ENCODE data around the gene STK36.

STK36 gene

DNA sequence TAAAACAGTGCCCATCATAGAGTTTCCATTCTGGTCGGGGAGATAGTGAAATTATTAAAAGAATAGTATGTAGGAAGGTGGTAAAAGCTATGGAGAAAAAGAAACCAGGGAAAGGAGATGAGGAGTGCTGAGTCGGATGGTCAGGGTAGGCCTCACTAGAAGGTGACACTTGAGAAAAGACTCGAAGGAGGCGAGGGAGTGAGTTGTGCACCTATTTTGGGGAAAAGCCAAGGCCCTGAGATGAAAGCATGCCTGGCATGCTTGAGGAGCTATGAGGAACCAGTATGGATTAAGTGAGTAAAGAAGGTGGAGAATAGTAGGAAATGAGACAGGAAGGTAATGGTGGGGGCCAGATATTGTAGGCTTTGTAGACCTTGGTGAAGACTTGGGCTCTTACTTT lies 31.5 kb downstream of the STK36 start:
- TF ChIP-seq, protein P1, sequence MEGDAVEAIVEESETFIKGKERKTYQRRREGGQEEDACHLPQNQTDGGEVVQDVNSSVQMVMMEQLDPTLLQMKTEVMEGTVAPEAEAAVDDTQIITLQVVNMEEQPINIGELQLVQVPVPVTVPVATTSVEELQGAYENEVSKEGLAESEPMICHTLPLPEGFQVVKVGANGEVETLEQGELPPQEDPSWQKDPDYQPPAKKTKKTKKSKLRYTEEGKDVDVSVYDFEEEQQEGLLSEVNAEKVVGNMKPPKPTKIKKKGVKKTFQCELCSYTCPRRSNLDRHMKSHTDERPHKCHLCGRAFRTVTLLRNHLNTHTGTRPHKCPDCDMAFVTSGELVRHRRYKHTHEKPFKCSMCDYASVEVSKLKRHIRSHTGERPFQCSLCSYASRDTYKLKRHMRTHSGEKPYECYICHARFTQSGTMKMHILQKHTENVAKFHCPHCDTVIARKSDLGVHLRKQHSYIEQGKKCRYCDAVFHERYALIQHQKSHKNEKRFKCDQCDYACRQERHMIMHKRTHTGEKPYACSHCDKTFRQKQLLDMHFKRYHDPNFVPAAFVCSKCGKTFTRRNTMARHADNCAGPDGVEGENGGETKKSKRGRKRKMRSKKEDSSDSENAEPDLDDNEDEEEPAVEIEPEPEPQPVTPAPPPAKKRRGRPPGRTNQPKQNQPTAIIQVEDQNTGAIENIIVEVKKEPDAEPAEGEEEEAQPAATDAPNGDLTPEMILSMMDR (IDR thresholded peaks at IDR 0.05; ENCODE audit: insufficient read depth, low read length) = no peak
- TF ChIP-seq SPI1 (IDR thresholded peaks at IDR 0.05; ENCODE audit: borderline replicate concordance, low read depth) (no peak), POLR2AphosphoS5 (IDR thresholded peaks at IDR 0.05; ENCODE audit: low read depth) (no peak), GABPA (IDR thresholded peaks at IDR 0.05; ENCODE audit: low read depth) (no peak)
- TF ChIP-seq, protein P2, sequence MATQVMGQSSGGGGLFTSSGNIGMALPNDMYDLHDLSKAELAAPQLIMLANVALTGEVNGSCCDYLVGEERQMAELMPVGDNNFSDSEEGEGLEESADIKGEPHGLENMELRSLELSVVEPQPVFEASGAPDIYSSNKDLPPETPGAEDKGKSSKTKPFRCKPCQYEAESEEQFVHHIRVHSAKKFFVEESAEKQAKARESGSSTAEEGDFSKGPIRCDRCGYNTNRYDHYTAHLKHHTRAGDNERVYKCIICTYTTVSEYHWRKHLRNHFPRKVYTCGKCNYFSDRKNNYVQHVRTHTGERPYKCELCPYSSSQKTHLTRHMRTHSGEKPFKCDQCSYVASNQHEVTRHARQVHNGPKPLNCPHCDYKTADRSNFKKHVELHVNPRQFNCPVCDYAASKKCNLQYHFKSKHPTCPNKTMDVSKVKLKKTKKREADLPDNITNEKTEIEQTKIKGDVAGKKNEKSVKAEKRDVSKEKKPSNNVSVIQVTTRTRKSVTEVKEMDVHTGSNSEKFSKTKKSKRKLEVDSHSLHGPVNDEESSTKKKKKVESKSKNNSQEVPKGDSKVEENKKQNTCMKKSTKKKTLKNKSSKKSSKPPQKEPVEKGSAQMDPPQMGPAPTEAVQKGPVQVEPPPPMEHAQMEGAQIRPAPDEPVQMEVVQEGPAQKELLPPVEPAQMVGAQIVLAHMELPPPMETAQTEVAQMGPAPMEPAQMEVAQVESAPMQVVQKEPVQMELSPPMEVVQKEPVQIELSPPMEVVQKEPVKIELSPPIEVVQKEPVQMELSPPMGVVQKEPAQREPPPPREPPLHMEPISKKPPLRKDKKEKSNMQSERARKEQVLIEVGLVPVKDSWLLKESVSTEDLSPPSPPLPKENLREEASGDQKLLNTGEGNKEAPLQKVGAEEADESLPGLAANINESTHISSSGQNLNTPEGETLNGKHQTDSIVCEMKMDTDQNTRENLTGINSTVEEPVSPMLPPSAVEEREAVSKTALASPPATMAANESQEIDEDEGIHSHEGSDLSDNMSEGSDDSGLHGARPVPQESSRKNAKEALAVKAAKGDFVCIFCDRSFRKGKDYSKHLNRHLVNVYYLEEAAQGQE (IDR thresholded peaks at IDR 0.05; ENCODE audit: insufficient replicate concordance, low read depth) = no peak
- no peak overlapping the region for H3K27ac ChIP-seq (replicated peaks)
- no peak for DNase-seq (ENCODE audit: low read depth in 1 of 2, low spot score in 1 of 2)
- no peaks in the 10 kb centered on the region for H3K27me3 ChIP-seq (ENCODE audit: insufficient read depth, poor library complexity, severe bottlenecking)
- no peak overlapping the region for H3K4me3 ChIP-seq (replicated peaks; ENCODE audit: insufficient read depth, low read length)

DNA sequence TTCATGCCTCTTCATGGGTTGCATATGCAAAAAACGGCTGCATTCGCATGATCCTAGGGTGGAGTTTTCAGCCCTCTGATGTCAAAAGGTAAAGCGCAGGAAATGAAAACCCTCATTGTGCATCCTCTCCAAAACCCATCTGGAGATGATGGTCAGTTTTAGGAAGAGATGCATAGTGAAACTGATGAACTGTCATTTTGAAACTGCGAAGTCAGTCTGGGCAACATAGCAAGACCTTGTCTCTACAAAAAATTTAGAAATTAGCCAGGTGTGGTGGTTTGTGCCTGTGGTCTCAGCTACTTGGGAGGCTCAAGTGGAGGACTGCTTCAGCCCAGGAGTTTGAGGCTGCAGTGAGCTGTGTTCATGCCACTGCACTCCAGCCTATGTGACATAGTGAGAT lies 36.2 kb downstream of the STK36 start:
- TF ChIP-seq, protein P1 (IDR thresholded peaks at IDR 0.05; ENCODE audit: insufficient read depth, low read length) = no peak
- TF ChIP-seq GABPA (IDR thresholded peaks at IDR 0.05; ENCODE audit: low read depth) = no peak
- TF ChIP-seq, protein P2 (IDR thresholded peaks at IDR 0.05; ENCODE audit: insufficient replicate concordance, low read depth) = no peak
- TF ChIP-seq POLR2AphosphoS5 (IDR thresholded peaks at IDR 0.05; ENCODE audit: low read depth) = no peak
- TF ChIP-seq SPI1 (IDR thresholded peaks at IDR 0.05; ENCODE audit: borderline replicate concordance, low read depth) = no peak
- no peak overlapping the region for H3K4me3 ChIP-seq (replicated peaks; ENCODE audit: insufficient read depth, low read length)
- H3K27me3 ChIP-seq (ENCODE audit: insufficient read depth, poor library complexity, severe bottlenecking) = no peaks in the 10 kb centered on the region
- DNase-seq (ENCODE audit: low read depth in 1 of 2, low spot score in 1 of 2) = no peak
- no peak overlapping the region for H3K27ac ChIP-seq (replicated peaks)

DNA sequence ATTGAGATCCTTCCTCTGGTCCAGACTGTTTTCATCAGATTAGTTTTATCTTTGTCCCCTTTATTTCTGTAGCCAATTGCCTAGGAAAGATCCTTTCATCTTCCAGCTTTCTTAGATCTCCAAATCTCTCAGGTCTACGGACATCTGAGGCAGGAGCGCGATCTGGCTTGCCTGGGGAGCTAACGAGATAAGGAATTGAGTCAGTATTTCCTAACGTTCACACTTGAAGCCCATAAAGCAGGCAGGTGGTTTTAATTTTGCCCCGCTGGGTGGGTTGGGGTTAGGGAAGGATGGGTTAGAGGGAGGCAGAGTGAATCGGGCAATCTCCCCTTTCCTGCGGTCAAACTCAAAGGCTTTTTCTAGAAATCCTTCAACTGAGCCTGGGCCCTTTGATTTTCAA lies 38.0 kb downstream of the STK36 start:
- TF ChIP-seq, protein P1 (IDR thresholded peaks at IDR 0.05; ENCODE audit: insufficient read depth, low read length) = no peak
- TF ChIP-seq, protein P2 (IDR thresholded peaks at IDR 0.05; ENCODE audit: insufficient replicate concordance, low read depth) = no peak
- TF ChIP-seq SPI1 (IDR thresholded peaks at IDR 0.05; ENCODE audit: borderline replicate concordance, low read depth) (no peak), GABPA (IDR thresholded peaks at IDR 0.05; ENCODE audit: low read depth) (no peak), POLR2AphosphoS5 (IDR thresholded peaks at IDR 0.05; ENCODE audit: low read depth) (no peak)
- Histone ChIP-seq H3K27me3 (ENCODE audit: insufficient read depth, poor library complexity, severe bottlenecking) (no peaks in the 10 kb centered on the region), H3K4me3 (replicated peaks; ENCODE audit: insufficient read depth, low read length) (no peak overlapping the region), H3K27ac (replicated peaks) (no peak overlapping the region)
- no peak for DNase-seq (ENCODE audit: low read depth in 1 of 2, low spot score in 1 of 2)
